HEK293T (cell line): ENCODE results near the gene PHRF1.

Experiments
- CTCF ChIA-PET: fragments of 350-600 bp; formaldehyde crosslinking; extraction: SDS; loops from one replicate; lab custom pipeline; 2021; ENCODE audit warnings: antibody characterized with exemption, inconsistent platforms; lab: Yijun Ruan, JAX
- POLR2A ChIA-PET: fragments of 350-600 bp; formaldehyde crosslinking; extraction: SDS; loops from one replicate; lab custom pipeline; 2020; ENCODE audit warnings: antibody characterized with exemption, inconsistent platforms; lab: Yijun Ruan, JAX
- DNase-seq: peaks from one replicate; pipeline ENCODE4 v3.0.0; 2012; ENCODE audit warnings: mixed read lengths; ENCODE audit errors: extremely low spot score
- ARNT ChIP-seq: fragments of 450-650 bp; IDR thresholded peaks from 2 replicates; pipeline ENCODE4 v1.6.1; 2017; ENCODE audit warnings: mild to moderate bottlenecking
- BHLHE40 ChIP-seq: fragments of 450-650 bp; IDR thresholded peaks from 2 replicates; pipeline ENCODE4 v1.6.1; 2016; ENCODE audit warnings: mild to moderate bottlenecking, moderate library complexity, borderline replicate concordance
- CTBP1 ChIP-seq: fragments of 450-650 bp; IDR thresholded peaks from 2 replicates; pipeline ENCODE4 v1.6.1; 2016; ENCODE audit warnings: borderline replicate concordance
- ELF4 ChIP-seq: fragments of 450-650 bp; IDR thresholded peaks from 2 replicates; pipeline ENCODE4 v1.6.1; 2017; ENCODE audit warnings: antibody characterized with exemption
- FOXA1 ChIP-seq: fragments of 450-650 bp; IDR thresholded peaks from 2 replicates; pipeline ENCODE4 v1.6.1; 2016; ENCODE audit warnings: mild to moderate bottlenecking
- FOXK2 ChIP-seq: fragments of 450-650 bp; IDR thresholded peaks from 2 replicates; pipeline ENCODE4 v1.6.1; 2016; ENCODE audit warnings: mild to moderate bottlenecking
- FOXM1 ChIP-seq: fragments of 450-650 bp; IDR thresholded peaks from 2 replicates; pipeline ENCODE4 v1.6.1; 2017; ENCODE audit warnings: mild to moderate bottlenecking, borderline replicate concordance
- HDGF ChIP-seq: fragments of 450-650 bp; IDR thresholded peaks from 2 replicates; pipeline ENCODE4 v1.6.1; 2017; ENCODE audit warnings: antibody characterized with exemption, borderline replicate concordance
- L3MBTL2 ChIP-seq: fragments of 450-650 bp; conservative IDR thresholded peaks from 2 replicates; pipeline ENCODE4 v1.6.1; 2016; ENCODE audit warnings: mild to moderate bottlenecking
- LEF1 ChIP-seq: fragments of 450-650 bp; IDR thresholded peaks from 2 replicates; pipeline ENCODE4 v1.6.1; 2017; ENCODE audit warnings: mild to moderate bottlenecking, borderline replicate concordance
- NFRKB ChIP-seq: fragments of 450-650 bp; IDR thresholded peaks from 2 replicates; pipeline ENCODE4 v1.6.1; 2016; ENCODE audit warnings: mild to moderate bottlenecking, moderate library complexity
- SP1 ChIP-seq: fragments of 450-650 bp; IDR thresholded peaks from 2 replicates; pipeline ENCODE4 v1.6.1; 2017
- SUZ12 ChIP-seq: fragments of 450-650 bp; IDR thresholded peaks from 2 replicates; pipeline ENCODE4 v1.6.1; 2016; ENCODE audit warnings: mild to moderate bottlenecking
- TARDBP ChIP-seq: fragments of 450-650 bp; IDR thresholded peaks from 2 replicates; pipeline ENCODE4 v1.6.1; 2016
- ZNF384 ChIP-seq: fragments of 450-650 bp; IDR thresholded peaks from 2 replicates; pipeline ENCODE4 v1.6.1; 2016
- TF ChIP-seq, protein P1 (sequence below): fragments of 450-650 bp; IDR thresholded peaks from 2 replicates; pipeline ENCODE4 v1.6.1; 2016

The PHRF1 gene

DNA sequence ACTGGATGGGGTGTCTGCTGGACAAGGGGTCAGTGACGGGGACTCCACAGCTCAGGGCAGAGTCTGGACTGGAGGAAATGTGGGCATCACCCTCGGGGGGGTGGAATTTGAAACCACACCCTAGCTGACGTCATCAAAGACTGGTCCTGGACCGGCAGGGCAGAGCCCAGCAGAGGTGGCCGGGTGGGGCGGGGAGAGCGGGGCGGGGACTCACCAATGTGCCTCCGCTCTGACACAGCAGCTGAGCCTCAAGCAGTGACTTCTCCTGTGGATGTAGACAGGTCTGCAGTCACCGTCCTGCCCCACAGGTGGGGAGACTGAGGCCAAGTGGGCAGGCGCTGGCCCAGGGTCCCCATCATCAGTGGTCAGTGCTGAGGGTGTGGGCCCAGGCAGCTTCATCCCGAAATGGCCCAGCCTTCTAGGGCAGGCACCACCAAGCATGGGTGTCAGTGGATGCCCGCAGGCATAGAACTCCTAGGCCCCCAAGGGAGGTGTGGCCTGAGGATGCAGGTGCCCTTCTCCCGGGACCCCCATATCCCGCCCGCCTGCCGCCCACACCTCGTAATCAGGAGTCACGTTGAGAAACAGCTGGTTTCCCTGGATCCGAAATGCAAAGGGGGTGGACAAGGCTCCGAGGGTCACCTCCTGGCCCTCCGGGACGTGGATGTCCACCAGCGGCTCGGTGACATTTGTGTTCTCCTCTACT lies 47.9 kb downstream of the PHRF1 start:
- DNase-seq, result no peak
- CTCF ChIA-PET, result no interaction called here
- TF ChIP-seq SUZ12 (no peak), LEF1 (no peak), TARDBP (no peak), ELF4 (no peak), FOXA1 (no peak), CTBP1 (no peak), HDGF (no peak), BHLHE40 (no peak), SP1 (no peak), L3MBTL2 (no peak), ZNF384 (no peak), NFRKB (no peak)
- TF ChIP-seq, protein P1, sequence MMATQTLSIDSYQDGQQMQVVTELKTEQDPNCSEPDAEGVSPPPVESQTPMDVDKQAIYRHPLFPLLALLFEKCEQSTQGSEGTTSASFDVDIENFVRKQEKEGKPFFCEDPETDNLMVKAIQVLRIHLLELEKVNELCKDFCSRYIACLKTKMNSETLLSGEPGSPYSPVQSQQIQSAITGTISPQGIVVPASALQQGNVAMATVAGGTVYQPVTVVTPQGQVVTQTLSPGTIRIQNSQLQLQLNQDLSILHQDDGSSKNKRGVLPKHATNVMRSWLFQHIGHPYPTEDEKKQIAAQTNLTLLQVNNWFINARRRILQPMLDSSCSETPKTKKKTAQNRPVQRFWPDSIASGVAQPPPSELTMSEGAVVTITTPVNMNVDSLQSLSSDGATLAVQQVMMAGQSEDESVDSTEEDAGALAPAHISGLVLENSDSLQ, result no peak

DNA sequence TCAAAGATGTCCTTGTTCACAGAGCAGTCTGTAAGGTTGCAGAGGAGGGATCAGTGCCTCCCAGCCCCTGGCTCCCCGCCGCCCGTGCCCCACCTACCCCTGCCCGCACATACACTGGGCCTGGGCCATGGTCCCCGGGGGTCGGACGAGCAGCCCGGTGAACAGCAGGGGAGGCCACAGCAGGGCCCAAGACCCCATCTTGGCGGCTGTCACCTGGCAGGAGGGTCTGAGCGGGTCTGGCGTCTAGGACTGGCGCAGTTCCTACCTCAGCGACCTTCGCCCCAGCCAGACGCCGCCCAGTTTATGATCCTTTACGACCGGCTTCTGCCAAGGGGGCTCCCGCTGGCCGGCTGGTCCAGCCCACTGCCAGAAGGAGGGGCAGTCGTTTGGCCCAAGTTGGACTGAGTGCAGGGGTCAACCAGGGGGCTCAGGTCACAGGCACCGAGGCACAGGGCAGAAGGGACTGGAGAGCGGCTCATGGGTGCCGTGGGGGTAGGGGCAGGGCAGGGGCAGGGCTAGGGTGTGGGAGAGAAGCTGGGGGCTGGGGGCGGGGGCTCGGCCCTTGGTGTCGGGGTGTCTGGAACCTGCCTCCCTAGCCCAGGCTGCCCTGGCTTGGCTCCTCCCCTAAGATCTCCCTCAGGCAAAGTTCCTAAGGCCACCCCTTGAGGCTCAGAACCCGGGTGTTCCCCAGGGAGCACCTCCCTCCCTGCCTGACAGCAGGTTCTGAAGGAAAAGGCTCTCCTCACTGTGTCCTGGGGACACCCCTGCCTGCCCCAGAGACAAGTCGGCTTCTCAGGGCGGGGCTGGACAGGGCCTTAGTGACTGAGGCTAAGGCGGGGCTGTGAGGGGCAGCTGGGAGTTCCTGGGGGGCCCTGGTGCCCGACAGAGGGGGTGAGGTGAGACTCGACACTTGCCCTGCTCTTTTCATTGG lies 48.7 kb downstream of the PHRF1 start, which contains the start of gene CDHR5:
Gene CDHR5 (minus strand): TSS at position 251 of the 931 bp plus-strand sequence. CDS start 53 bp downstream, at position 198.
- no peak for DNase-seq
- TF ChIP-seq ZNF384 (no peak), HDGF (no peak), ARNT (no peak), FOXA1 (no peak), SUZ12 (no peak), NFRKB (no peak), LEF1 (no peak), CTBP1 (no peak), BHLHE40 (no peak)
- TF ChIP-seq, protein P1, result no peak
- CTCF ChIA-PET, result no interaction called here
- POLR2A ChIA-PET, result no interaction called here

More for the DNA sequence above, 47.9 kb downstream of the PHRF1 start:
- POLR2A ChIA-PET, result no interaction called here

GRCh38 chr11:625636-626268 lies 49.5 kb downstream of the PHRF1 start:
- no peak for TF ChIP-seq CTBP1
- no peak for TF ChIP-seq HDGF
- TF ChIP-seq FOXA1, result no peak
- no peak for TF ChIP-seq NFRKB
- TF ChIP-seq, protein P1, result no peak
- no peak for TF ChIP-seq ARNT
- no peak for TF ChIP-seq ZNF384
- TF ChIP-seq ELF4, result no peak
- no peak for TF ChIP-seq LEF1
- no peak for TF ChIP-seq BHLHE40
- ChIA-PET POLR2A (no interaction called here), CTCF (no interaction called here)

GRCh38 chr11:626475-627307 lies 50.4 kb downstream of the PHRF1 start, which contains the start of gene SCT:
Gene SCT, minus strand, starts transcription at chr11:627181. Its CDS starts 38 bp downstream, at chr11:627143.
- TF ChIP-seq TARDBP (no peak), ARNT (no peak), HDGF (no peak)
- DNase-seq, result no peak
- ChIA-PET POLR2A (no interaction called here), CTCF (no interaction called here)

More at GRCh38 chr11:625636-626268, 49.5 kb downstream of the PHRF1 start:
- DNase-seq, result no peak

DNA sequence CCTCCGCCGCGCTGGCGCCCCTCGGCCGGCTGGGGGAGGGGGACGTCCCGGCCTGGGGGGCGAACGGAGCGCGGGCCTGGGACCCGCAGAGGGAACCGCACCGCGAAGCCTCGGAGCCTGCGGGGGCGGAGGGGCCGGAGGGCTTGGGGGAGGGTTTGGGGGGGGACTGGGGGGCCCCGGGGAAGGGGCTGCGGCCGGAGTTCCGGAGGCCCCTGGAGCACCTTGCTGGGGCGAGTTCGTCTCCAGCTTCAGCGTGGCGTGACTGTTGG lies 51.0 kb downstream of the PHRF1 start:
- DNase-seq, result no peak
- TF ChIP-seq LEF1 (no peak), SP1 (no peak), ARNT (no peak), BHLHE40 (no peak), TARDBP (no peak), NFRKB (no peak), CTBP1 (no peak), HDGF (no peak), SUZ12 (no peak), L3MBTL2 (no peak), FOXM1 (no peak), FOXK2 (no peak)
- TF ChIP-seq, protein P1, result no peak
- POLR2A ChIA-PET, result no interaction called here
- CTCF ChIA-PET, result no interaction called here
